ENCODE measurements around the gene BRSK1.

DNA sequence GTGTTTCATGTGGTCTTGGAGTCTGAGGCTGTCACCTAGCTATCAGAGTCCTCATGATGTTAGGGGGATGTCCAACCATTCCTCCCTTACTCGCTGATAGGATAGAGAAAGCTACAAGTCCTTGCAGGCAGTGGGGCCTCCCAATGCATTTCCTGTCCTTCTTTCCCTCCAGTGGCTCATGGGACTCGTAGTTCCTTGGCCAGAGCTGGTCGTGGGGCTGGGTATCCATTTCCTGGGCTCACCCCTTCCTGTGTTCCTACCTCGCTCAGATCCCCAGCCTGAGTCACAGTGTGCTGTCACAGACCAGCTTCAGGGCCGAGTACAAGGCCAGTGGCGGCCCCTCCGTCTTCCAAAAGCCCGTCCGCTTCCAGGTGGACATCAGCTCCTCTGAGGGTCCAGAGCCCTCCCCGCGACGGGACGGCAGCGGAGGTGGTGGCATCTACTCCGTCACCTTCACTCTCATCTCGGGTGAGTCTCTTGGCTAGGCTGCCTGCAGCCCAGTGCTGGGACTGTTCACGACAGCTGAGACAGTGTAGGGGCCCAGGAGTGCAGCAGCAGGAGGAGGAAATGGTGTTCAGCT lies 22.3 kb downstream of the BRSK1 start:
- TF ChIP-seq, protein P1, sequence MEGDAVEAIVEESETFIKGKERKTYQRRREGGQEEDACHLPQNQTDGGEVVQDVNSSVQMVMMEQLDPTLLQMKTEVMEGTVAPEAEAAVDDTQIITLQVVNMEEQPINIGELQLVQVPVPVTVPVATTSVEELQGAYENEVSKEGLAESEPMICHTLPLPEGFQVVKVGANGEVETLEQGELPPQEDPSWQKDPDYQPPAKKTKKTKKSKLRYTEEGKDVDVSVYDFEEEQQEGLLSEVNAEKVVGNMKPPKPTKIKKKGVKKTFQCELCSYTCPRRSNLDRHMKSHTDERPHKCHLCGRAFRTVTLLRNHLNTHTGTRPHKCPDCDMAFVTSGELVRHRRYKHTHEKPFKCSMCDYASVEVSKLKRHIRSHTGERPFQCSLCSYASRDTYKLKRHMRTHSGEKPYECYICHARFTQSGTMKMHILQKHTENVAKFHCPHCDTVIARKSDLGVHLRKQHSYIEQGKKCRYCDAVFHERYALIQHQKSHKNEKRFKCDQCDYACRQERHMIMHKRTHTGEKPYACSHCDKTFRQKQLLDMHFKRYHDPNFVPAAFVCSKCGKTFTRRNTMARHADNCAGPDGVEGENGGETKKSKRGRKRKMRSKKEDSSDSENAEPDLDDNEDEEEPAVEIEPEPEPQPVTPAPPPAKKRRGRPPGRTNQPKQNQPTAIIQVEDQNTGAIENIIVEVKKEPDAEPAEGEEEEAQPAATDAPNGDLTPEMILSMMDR (IDR thresholded peaks at IDR 0.05): no peak
- TF ChIP-seq POLR2A (IDR thresholded peaks at IDR 0.05): no peak
